CD14-positive monocyte (primary cell): ENCODE data around the gene PLXNA4. TPM values are rescaled to one million over a fixed set of nuclear protein-coding genes. Genes with fewer than 3 reads are reported as not detected.

Experiments used
- DNase-seq, 3 donors: peaks; one replicate each; pipeline ENCODE4 v3.0.0-alpha.2; 2011 to 2022
- H2AFZ ChIP-seq: 2 replicates; pipeline ENCODE4 v1.6.0; 2012; ENCODE audit warnings: mild to moderate bottlenecking, low read depth, low read length, inconsistent platforms; ENCODE audit not compliant: insufficient read depth, poor library complexity, severe bottlenecking
- H3K27ac ChIP-seq, 2 donors: 1 replicate in 1 of 2; 2 replicates in 1 of 2; pipeline ENCODE4 v1.5.1; 2012 to 2013; ENCODE audit warnings: low read length in 2 of 2, control low read depth in 1 of 2, inconsistent platforms in 1 of 2, low read depth in 1 of 2, mild to moderate bottlenecking in 1 of 2
- H3K27me3 ChIP-seq, 2 donors: one replicate each; pipeline versions ENCODE4 v1.6.0 to v1.6.1; 2011 to 2013; ENCODE audit warnings: low read length in 2 of 2; ENCODE audit not compliant: control insufficient read depth in 2 of 2, insufficient read depth in 2 of 2
- H3K36me3 ChIP-seq, 2 donors: replicated peaks in 1 of 2; 1 replicate in 1 of 2; 2 replicates in 1 of 2; pipeline versions ENCODE4 v1.5.1 to v1.6.1; 2012 to 2013; ENCODE audit warnings: low read length in 2 of 2, control low read depth in 1 of 2, inconsistent platforms in 1 of 2, mild to moderate bottlenecking in 1 of 2; ENCODE audit not compliant: insufficient read depth in 2 of 2, control insufficient read depth in 1 of 2
- H3K4me1 ChIP-seq, 2 donors: 1 replicate in 1 of 2; 2 replicates in 1 of 2; pipeline versions ENCODE4 v1.5.1 to v1.6.1; 2012 to 2013; ENCODE audit warnings: low read length in 2 of 2, control low read depth in 1 of 2, inconsistent platforms in 1 of 2, mild to moderate bottlenecking in 1 of 2, moderate library complexity in 1 of 2; ENCODE audit not compliant: insufficient read depth in 2 of 2, control insufficient read depth in 1 of 2
- H3K4me2 ChIP-seq: replicated peaks from 2 replicates; pipeline ENCODE3; 2012; ENCODE audit warnings: low read length, moderate library complexity, mild to moderate bottlenecking; ENCODE audit not compliant: poor library complexity, severe bottlenecking; ENCODE audit errors: extremely low read depth
- H3K4me3 ChIP-seq, 3 experiments: fragments of 200-600 bp in 1 of 3; sonication (generic) in 1 of 3; replicated peaks in 1 of 3; 1 replicate in 2 of 3; 2 replicates in 1 of 3; pipeline ENCODE4 v1.5.1; 2011 to 2013; ENCODE audit warnings: low read length in 3 of 3, mild to moderate bottlenecking in 3 of 3, control low read depth in 2 of 3, low read depth in 2 of 3, inconsistent platforms in 1 of 3, moderate library complexity in 1 of 3
- H3K79me2 ChIP-seq: 2 replicates; pipeline ENCODE4 v1.6.0; 2012; ENCODE audit warnings: mild to moderate bottlenecking, control low read depth, inconsistent platforms, low read length, moderate library complexity; ENCODE audit not compliant: insufficient read depth
- H3K9ac ChIP-seq: 2 replicates; pipeline ENCODE4 v1.6.0; 2017; ENCODE audit warnings: low read length, mild to moderate bottlenecking; ENCODE audit not compliant: insufficient read depth, poor library complexity, severe bottlenecking
- H3K9me3 ChIP-seq, 2 donors: replicated peaks in 1 of 2; 1 replicate in 1 of 2; 2 replicates in 1 of 2; pipeline versions ENCODE4 v1.5.1 to v1.6.1; 2012 to 2013; ENCODE audit warnings: low read length in 2 of 2, control low read depth in 1 of 2; ENCODE audit not compliant: control insufficient read depth in 1 of 2, insufficient read depth in 1 of 2
- H4K20me1 ChIP-seq: 2 replicates; pipeline ENCODE4 v1.6.0; 2012; ENCODE audit warnings: mild to moderate bottlenecking, low read length, control low read depth, moderate library complexity; ENCODE audit not compliant: insufficient read depth
- H3K27ac Mint-ChIP-seq, 7 donors: one replicate each; pipeline ENCODE4 v1.8.0; 2020; ENCODE audit warnings: mild to moderate bottlenecking in 7 of 7, mixed read lengths in 7 of 7, moderate library complexity in 6 of 7, inconsistent platforms in 2 of 7
- H3K27me3 Mint-ChIP-seq, 3 donors: one replicate each; pipeline ENCODE4 v1.8.0; 2021 to 2022; ENCODE audit warnings: low read depth in 3 of 3, mild to moderate bottlenecking in 3 of 3, mixed read lengths in 3 of 3, moderate library complexity in 3 of 3, inconsistent platforms in 1 of 3
- H3K36me3 Mint-ChIP-seq, 2 donors: one replicate each; pipeline ENCODE4 v1.8.0; 2020; ENCODE audit warnings: mixed read lengths in 2 of 2, inconsistent platforms in 1 of 2, mild to moderate bottlenecking in 1 of 2
- H3K4me1 Mint-ChIP-seq: one replicate; pipeline ENCODE4 v1.8.0; 2020; ENCODE audit warnings: mild to moderate bottlenecking, mixed read lengths
- H3K4me3 Mint-ChIP-seq, 2 donors: one replicate each; pipeline ENCODE4 v1.8.0; 2020; ENCODE audit warnings: mild to moderate bottlenecking in 2 of 2, mixed read lengths in 2 of 2, moderate library complexity in 1 of 2
- H3K9me3 Mint-ChIP-seq, 7 donors: one replicate each; pipeline ENCODE4 v1.8.0; 2020 to 2022; ENCODE audit warnings: mixed read lengths in 7 of 7, mild to moderate bottlenecking in 6 of 7, moderate library complexity in 6 of 7, inconsistent platforms in 2 of 7
- CTCF ChIP-seq: fragments of 200-600 bp; IDR thresholded peaks from one replicate; pipeline ENCODE4 v1.8.0; 2022; ENCODE audit warnings: antibody characterized with exemption, mild to moderate bottlenecking
- WGBS: methylation state at CpG from one replicate; pipeline ENCODE4 v1.1.5; 2013; ENCODE audit warnings: missing lambda C conversion rate; ENCODE audit not compliant: insufficient coverage; 5-methylcytosine and 5-hydroxymethylcytosine counted together
- intact Hi-C, 2 donors: fragments of 100-400 bp; cut with micrococcal nuclease; formaldehyde crosslinking; loops; one replicate each; pipeline versions ENCODE4 v1.15.0 to v1.15.1; 2023
- polyA plus RNA-seq, 3 donors: library from polyadenylated mRNA; depleted of rRNA in 1 of 3; unstranded in 2 of 3; stranded (reverse) in 1 of 3; fragments of 300-500 nt in 2 of 3; fragments of >200 nt in 1 of 3; fragmentation: Illumina TruSeq in 2 of 3; gene quantifications; 1 replicate in 2 of 3; 2 replicates in 1 of 3; pipeline ENCODE4 v1.2.3, GENCODE V29; 2012 to 2021

The PLXNA4 gene
- polyA plus RNA-seq, 3 donors = not detected

- H3K9ac ChIP-seq = no peak overlapping the region
- no peaks in the 10 kb centered on the region for H3K9me3 ChIP-seq
- intact Hi-C loops = no loop called here
- no peaks in the 10 kb centered on the region for H3K36me3 ChIP-seq
- no peak overlapping the region for H2AFZ ChIP-seq
- WGBS = no CpG with 5 or more reads among the region's 3 CpGs
- H3K4me1 ChIP-seq = no peaks in the 10 kb centered on the region
- H3K4me1 Mint-ChIP-seq = no peaks in the 10 kb centered on the region
- H3K4me3 ChIP-seq = no peak overlapping the region
- no peak overlapping the region for H3K4me3 Mint-ChIP-seq
- DNase-seq = no peak
- no peak for TF ChIP-seq CTCF
- H3K27ac ChIP-seq = no peak overlapping the region
- H3K27me3 Mint-ChIP-seq = peaks cover 1 to 6% (median 2%) of the 10 kb centered on the region in 3 donors
- H3K36me3 Mint-ChIP-seq = no peaks in the 10 kb centered on the region
- H4K20me1 ChIP-seq = no peaks in the 10 kb centered on the region
- H3K4me2 ChIP-seq = no peak overlapping the region
- no peaks in the 10 kb centered on the region for H3K79me2 ChIP-seq
- no peaks in the 10 kb centered on the region for H3K27me3 ChIP-seq
- H3K27ac Mint-ChIP-seq = no peak overlapping the region
- H3K9me3 Mint-ChIP-seq = peaks cover 0 to 12% (median 2%) of the 10 kb centered on the region in 7 donors
These were observed 349.3 kb downstream of the PLXNA4 start for GRCh38 chr7:132226957-132227290.

- WGBS = 79% methylated on average over 7 of the region's 11 CpGs
- no peaks in the 10 kb centered on the region for H3K79me2 ChIP-seq
- H3K36me3 Mint-ChIP-seq = no peaks in the 10 kb centered on the region
These were observed 350.0 kb downstream of the PLXNA4 start for GRCh38 chr7:132226046-132226956.

More at GRCh38 chr7:132226046-132226956, 350.0 kb downstream of the PLXNA4 start:
- H3K9me3 ChIP-seq = no peaks in the 10 kb centered on the region
- H3K27me3 Mint-ChIP-seq = peaks cover 1 to 4% (median 2%) of the 10 kb centered on the region in 3 donors
- no peaks in the 10 kb centered on the region for H4K20me1 ChIP-seq
- DNase-seq = no peak
- no peaks in the 10 kb centered on the region for H3K36me3 ChIP-seq
- H3K4me3 Mint-ChIP-seq = no peak overlapping the region
- H3K9me3 Mint-ChIP-seq = peaks cover 0 to 12% (median 2%) of the 10 kb centered on the region in 7 donors
- no peaks in the 10 kb centered on the region for H3K4me1 Mint-ChIP-seq
- no peak overlapping the region for H3K4me3 ChIP-seq
- H3K27me3 ChIP-seq = no peaks in the 10 kb centered on the region
- no peaks in the 10 kb centered on the region for H3K4me1 ChIP-seq
- no peak overlapping the region for H3K4me2 ChIP-seq
- intact Hi-C loops = no loop called here
- no peak overlapping the region for H3K27ac ChIP-seq
- TF ChIP-seq CTCF = no peak
- no peak overlapping the region for H3K9ac ChIP-seq
- no peak overlapping the region for H2AFZ ChIP-seq
- no peak overlapping the region for H3K27ac Mint-ChIP-seq
